GM23338 (cell line): Measurements from ENCODE around the gene TMPRSS13. TPM values are rescaled to one million over a fixed set of nuclear protein-coding genes. Genes with fewer than 3 reads are reported as not detected.
A peak's percentile ranks its signal among the peaks of the same experiment; 100 is the strongest.

ENCODE experiments used
- ATAC-seq: fragments of 200-7000 bp; cut with Tn5 transposase; 3 replicates; pipeline ENCODE4 v1.9.1; 2020
- DNase-seq: peaks from one replicate; pipeline ENCODE4 v3.0.0-alpha.2; 2015; ENCODE audit warnings: low spot score
- H2AFZ ChIP-seq: fragments of 200-600 bp; sonication (generic); 2 replicates; pipeline ENCODE4 v1.8.0; 2016; ENCODE audit warnings: antibody characterized with exemption, mild to moderate bottlenecking, moderate library complexity
- H3F3A ChIP-seq: fragments of 200-600 bp; sonication (generic); replicated peaks from 2 replicates; pipeline ENCODE4 v1.8.0; 2017; ENCODE audit warnings: antibody characterized with exemption, mixed run types, low read depth
- H3K27ac ChIP-seq: fragments of 200-600 bp; sonication (generic); 2 replicates; pipeline ENCODE4 v1.6.1; 2016; ENCODE audit warnings: low read depth
- H3K27me3 ChIP-seq: fragments of 200-600 bp; sonication (generic); 2 replicates; pipeline ENCODE4 v1.8.0; 2016; ENCODE audit warnings: mild to moderate bottlenecking, mixed run types, moderate library complexity; ENCODE audit not compliant: insufficient read depth
- H3K36me3 ChIP-seq: fragments of 200-600 bp; sonication (generic); 2 replicates; pipeline ENCODE4 v1.8.0; 2016; ENCODE audit warnings: mild to moderate bottlenecking; ENCODE audit not compliant: insufficient read depth
- H3K4me1 ChIP-seq: fragments of 200-600 bp; sonication (generic); 2 replicates; pipeline ENCODE4 v1.8.0; 2016; ENCODE audit warnings: mild to moderate bottlenecking, moderate library complexity; ENCODE audit not compliant: insufficient read depth
- H3K4me2 ChIP-seq: fragments of 200-600 bp; sonication (generic); 2 replicates; pipeline ENCODE4 v1.7.1; 2017; ENCODE audit warnings: mixed run types
- H3K4me3 ChIP-seq: fragments of 200-600 bp; sonication (generic); 2 replicates; pipeline ENCODE4 v1.6.1; 2016; ENCODE audit warnings: mixed run types
- H3K79me2 ChIP-seq: fragments of 200-600 bp; sonication (generic); replicated peaks from 2 replicates; pipeline ENCODE4 v1.8.0; 2017; ENCODE audit warnings: mild to moderate bottlenecking; ENCODE audit not compliant: insufficient read depth
- H3K9me2 ChIP-seq: fragments of 200-600 bp; sonication (generic); 2 replicates; pipeline ENCODE4 v1.8.0; 2017; ENCODE audit not compliant: insufficient read depth
- H4K20me1 ChIP-seq: fragments of 200-600 bp; sonication (generic); replicated peaks from 2 replicates; pipeline ENCODE4 v1.8.0; 2017; ENCODE audit warnings: mild to moderate bottlenecking; ENCODE audit not compliant: insufficient read depth
- H3K27ac Mint-ChIP-seq: 2 replicates; pipeline ENCODE4 v1.8.0; 2020; ENCODE audit warnings: inconsistent platforms, mild to moderate bottlenecking, moderate library complexity, mixed read lengths
- H3K27me3 Mint-ChIP-seq: 3 replicates; pipeline ENCODE4 v1.8.0; 2022; ENCODE audit warnings: low read depth, mild to moderate bottlenecking, moderate library complexity, mixed read lengths, inconsistent platforms; ENCODE audit not compliant: insufficient read depth, poor library complexity
- H3K36me3 Mint-ChIP-seq: 3 replicates; pipeline ENCODE4 v1.8.0; 2021; ENCODE audit warnings: low read depth, mild to moderate bottlenecking, inconsistent platforms, moderate library complexity, mixed read lengths
- H3K4me1 Mint-ChIP-seq: 3 replicates; pipeline ENCODE4 v1.8.0; 2020; ENCODE audit warnings: mild to moderate bottlenecking, inconsistent platforms, mixed read lengths
- H3K4me3 Mint-ChIP-seq: 3 replicates; pipeline ENCODE4 v1.8.0; 2021; ENCODE audit warnings: moderate library complexity, mild to moderate bottlenecking, inconsistent platforms, mixed read lengths
- H3K9me3 Mint-ChIP-seq: 3 replicates; pipeline ENCODE4 v1.8.0; 2020; ENCODE audit warnings: moderate library complexity, mild to moderate bottlenecking, inconsistent platforms, mixed read lengths
- CREB1 ChIP-seq: fragments of 250-450 bp; sonication (Bioruptor Pico); IDR thresholded peaks from 2 replicates; pipeline ENCODE4 v1.5.0; 2020; ENCODE audit warnings: low read depth, mild to moderate bottlenecking, moderate library complexity
- CTCF ChIP-seq, 2 experiments: fragments of 200-600 bp in 1 of 2; sonication (generic) in 1 of 2; conservative IDR thresholded peaks; 2 replicates each; pipeline versions ENCODE4 v1.5.1 to v1.6.1; 2016 to 2017; ENCODE audit warnings: antibody characterized with exemption in 2 of 2, low read depth in 2 of 2, mild to moderate bottlenecking in 2 of 2, moderate library complexity in 1 of 2
- ETS1 ChIP-seq: IDR thresholded peaks from 2 replicates; pipeline ENCODE4 v1.6.1; 2016; ENCODE audit warnings: antibody characterized with exemption
- JUNB ChIP-seq: IDR thresholded peaks from one replicate; pipeline ENCODE4 v1.6.1; 2016; ENCODE audit warnings: antibody characterized with exemption; ENCODE audit not compliant: unreplicated experiment
- STAT1 ChIP-seq: IDR thresholded peaks from one replicate; pipeline ENCODE4 v1.6.1; 2016; ENCODE audit warnings: antibody characterized with exemption; ENCODE audit not compliant: unreplicated experiment
- ZNF114 ChIP-seq: fragments of 250-450 bp; sonication (Bioruptor Pico); IDR thresholded peaks from 2 replicates; pipeline ENCODE4 v1.5.0; 2020; ENCODE audit warnings: mild to moderate bottlenecking, moderate library complexity
- ZNF462 ChIP-seq: fragments of 250-450 bp; sonication (Bioruptor Pico); IDR thresholded peaks from 2 replicates; pipeline ENCODE4 v1.5.0; 2020; ENCODE audit warnings: mild to moderate bottlenecking, moderate library complexity
- polyA plus RNA-seq: library from polyadenylated mRNA; unstranded; fragments of >200 nt; fragmentation: Nextera tagmentation; extraction: Ambion mirVana; gene quantifications from 2 replicates; pipeline ENCODE4 v1.2.1, GENCODE V29; 2016
- total RNA-seq: library from RNA; depleted of rRNA; stranded (reverse); fragments of >200 nt; shearing (Covaris generic); gene quantifications from 2 replicates; pipeline ENCODE4 v1.2.3, GENCODE V29; 2014

TMPRSS13 gene
- total and polyA plus RNA-seq, 2 experiments from 2014 or later, result 0.31 TPM; not detected in 1

DNA sequence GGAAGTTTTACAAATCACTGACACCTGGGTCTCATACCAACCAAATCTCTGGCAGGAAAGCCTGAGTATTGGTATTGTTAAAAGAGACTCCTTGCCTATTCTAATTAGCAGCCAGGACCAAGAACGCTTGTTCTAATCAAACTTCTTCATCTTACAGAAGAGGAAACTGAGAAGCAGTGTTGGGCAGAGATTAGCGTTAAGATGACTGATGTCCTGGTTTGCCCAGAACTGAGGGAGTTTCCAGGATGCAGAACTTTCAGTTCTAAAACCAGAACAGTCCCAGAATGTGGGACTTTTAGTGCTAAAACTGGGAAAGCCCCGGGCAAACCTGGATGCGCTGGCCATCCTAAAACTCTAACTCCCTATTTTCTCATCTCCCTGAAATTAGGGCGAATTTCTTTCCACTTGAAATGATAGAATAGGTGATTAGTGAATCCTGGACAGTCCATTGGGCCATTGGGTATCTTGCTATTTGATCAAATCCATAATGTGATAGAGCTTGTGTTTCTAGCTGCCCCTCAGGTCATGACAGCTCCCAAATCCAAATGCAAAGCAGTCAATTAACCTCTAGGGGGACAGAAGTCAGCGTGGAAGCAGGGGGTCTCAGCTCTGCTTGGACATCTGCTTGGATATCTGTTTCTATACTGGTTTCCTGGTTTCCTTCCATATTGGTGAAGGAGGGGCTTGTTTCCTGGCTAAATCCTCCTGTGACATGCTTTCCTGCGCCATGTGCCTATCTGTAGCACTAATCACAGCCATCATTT, 16.0 kb upstream of the TMPRSS13 start:
- no peak overlapping the region for H2AFZ ChIP-seq
- H3K9me2 ChIP-seq, result no peaks in the 10 kb centered on the region
- DNase-seq (peak; percentile 58), ATAC-seq (peak; percentile 33)
- no peaks in the 10 kb centered on the region for H3K79me2 ChIP-seq
- TF ChIP-seq ETS1 (no peak), CTCF (conservative IDR thresholded peaks at IDR 0.05; ENCODE audit: low read depth in 2 of 2) (peak; percentile 42 to 49)
- H3K27me3 ChIP-seq, result no peaks in the 10 kb centered on the region
- Mint-ChIP-seq H3K4me3 (no peak overlapping the region), H3K4me1 (peaks cover 6% of the 10 kb centered on the region), H3K9me3 (no peaks in the 10 kb centered on the region), H3K27me3 (no peaks in the 10 kb centered on the region), H3K36me3 (no peaks in the 10 kb centered on the region), H3K27ac (no peak overlapping the region)
- no peak overlapping the region for H3K4me3 ChIP-seq
- no peaks in the 10 kb centered on the region for H3F3A ChIP-seq
- H3K4me2 ChIP-seq, result no peak overlapping the region
- H3K27ac ChIP-seq, result no peak overlapping the region
- no peaks in the 10 kb centered on the region for H4K20me1 ChIP-seq
- H3K4me1 ChIP-seq, result no peaks in the 10 kb centered on the region
- no peaks in the 10 kb centered on the region for H3K36me3 ChIP-seq

DNA sequence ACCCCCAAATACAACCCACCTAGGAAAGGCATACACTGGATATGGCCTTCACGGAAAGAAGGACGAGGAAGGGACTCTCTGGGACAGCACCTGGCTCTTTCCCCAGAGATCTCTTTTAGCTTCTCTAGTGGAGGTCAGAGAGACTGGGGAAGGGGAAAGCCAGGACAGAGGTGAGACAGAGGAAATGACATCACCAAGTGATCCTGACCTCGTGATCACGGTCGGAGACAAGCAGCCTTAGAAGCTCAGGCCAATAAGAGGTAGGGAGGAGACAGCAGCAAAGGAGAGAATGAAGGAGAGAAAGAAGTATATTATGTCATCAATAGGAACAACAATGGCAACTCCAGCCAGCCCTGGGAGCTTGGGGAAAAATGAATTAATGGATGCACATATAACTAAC, 15.4 kb upstream of the TMPRSS13 start:
- H3K27ac Mint-ChIP-seq, result no peak overlapping the region
- ATAC-seq, result no peak
- Histone ChIP-seq H3K27me3 (no peaks in the 10 kb centered on the region), H3K36me3 (no peaks in the 10 kb centered on the region), H3K4me2 (no peak overlapping the region), H3F3A (no peaks in the 10 kb centered on the region), H3K79me2 (no peaks in the 10 kb centered on the region), H3K9me2 (no peaks in the 10 kb centered on the region), H3K4me1 (no peaks in the 10 kb centered on the region), H2AFZ (no peak overlapping the region), H4K20me1 (no peaks in the 10 kb centered on the region), H3K27ac (no peak overlapping the region), H3K4me3 (no peak overlapping the region)
- H3K27me3 Mint-ChIP-seq, result no peaks in the 10 kb centered on the region
- H3K4me1 Mint-ChIP-seq, result peaks cover 6% of the 10 kb centered on the region
- H3K36me3 Mint-ChIP-seq, result no peaks in the 10 kb centered on the region
- no peak for DNase-seq
- H3K9me3 Mint-ChIP-seq, result no peaks in the 10 kb centered on the region
- H3K4me3 Mint-ChIP-seq, result no peak overlapping the region
- no peak for TF ChIP-seq ZNF462
- no peak for TF ChIP-seq CREB1
- TF ChIP-seq CTCF (conservative IDR thresholded peaks at IDR 0.05; ENCODE audit: low read depth in 2 of 2), result no peak
- no peak for TF ChIP-seq ZNF114 (CRISPR knock-in tag)
- TF ChIP-seq STAT1, result no peak
- no peak for TF ChIP-seq JUNB
